CD14-positive monocyte (primary cell): ENCODE results near the gene PRDM1. TPM values are rescaled to one million over a fixed set of nuclear protein-coding genes. Genes with fewer than 3 reads are reported as not detected.
A peak's percentile ranks its signal among the peaks of the same experiment; 100 is the strongest.

Experiments used
- DNase-seq, 3 donors: peaks; one replicate each; pipeline ENCODE4 v3.0.0-alpha.2; 2011 to 2022
- H2AFZ ChIP-seq: 2 replicates; pipeline ENCODE4 v1.6.0; 2012; ENCODE audit warnings: mild to moderate bottlenecking, low read depth, low read length, inconsistent platforms; ENCODE audit not compliant: insufficient read depth, poor library complexity, severe bottlenecking
- H3K27ac ChIP-seq, 2 donors: 1 replicate in 1 of 2; 2 replicates in 1 of 2; pipeline ENCODE4 v1.5.1; 2012 to 2013; ENCODE audit warnings: low read length in 2 of 2, control low read depth in 1 of 2, inconsistent platforms in 1 of 2, low read depth in 1 of 2, mild to moderate bottlenecking in 1 of 2
- H3K27me3 ChIP-seq, 2 donors: one replicate each; pipeline versions ENCODE4 v1.6.0 to v1.6.1; 2011 to 2013; ENCODE audit warnings: low read length in 2 of 2; ENCODE audit not compliant: control insufficient read depth in 2 of 2, insufficient read depth in 2 of 2
- H3K36me3 ChIP-seq, 2 donors: replicated peaks in 1 of 2; 1 replicate in 1 of 2; 2 replicates in 1 of 2; pipeline versions ENCODE4 v1.5.1 to v1.6.1; 2012 to 2013; ENCODE audit warnings: low read length in 2 of 2, control low read depth in 1 of 2, inconsistent platforms in 1 of 2, mild to moderate bottlenecking in 1 of 2; ENCODE audit not compliant: insufficient read depth in 2 of 2, control insufficient read depth in 1 of 2
- H3K4me1 ChIP-seq, 2 donors: 1 replicate in 1 of 2; 2 replicates in 1 of 2; pipeline versions ENCODE4 v1.5.1 to v1.6.1; 2012 to 2013; ENCODE audit warnings: low read length in 2 of 2, control low read depth in 1 of 2, inconsistent platforms in 1 of 2, mild to moderate bottlenecking in 1 of 2, moderate library complexity in 1 of 2; ENCODE audit not compliant: insufficient read depth in 2 of 2, control insufficient read depth in 1 of 2
- H3K4me2 ChIP-seq: replicated peaks from 2 replicates; pipeline ENCODE3; 2012; ENCODE audit warnings: low read length, moderate library complexity, mild to moderate bottlenecking; ENCODE audit not compliant: poor library complexity, severe bottlenecking; ENCODE audit errors: extremely low read depth
- H3K4me3 ChIP-seq, 3 experiments: fragments of 200-600 bp in 1 of 3; sonication (generic) in 1 of 3; replicated peaks in 1 of 3; 1 replicate in 2 of 3; 2 replicates in 1 of 3; pipeline ENCODE4 v1.5.1; 2011 to 2013; ENCODE audit warnings: low read length in 3 of 3, mild to moderate bottlenecking in 3 of 3, control low read depth in 2 of 3, low read depth in 2 of 3, inconsistent platforms in 1 of 3, moderate library complexity in 1 of 3
- H3K79me2 ChIP-seq: 2 replicates; pipeline ENCODE4 v1.6.0; 2012; ENCODE audit warnings: mild to moderate bottlenecking, control low read depth, inconsistent platforms, low read length, moderate library complexity; ENCODE audit not compliant: insufficient read depth
- H3K9ac ChIP-seq: 2 replicates; pipeline ENCODE4 v1.6.0; 2017; ENCODE audit warnings: low read length, mild to moderate bottlenecking; ENCODE audit not compliant: insufficient read depth, poor library complexity, severe bottlenecking
- H3K9me3 ChIP-seq, 2 donors: replicated peaks in 1 of 2; 1 replicate in 1 of 2; 2 replicates in 1 of 2; pipeline versions ENCODE4 v1.5.1 to v1.6.1; 2012 to 2013; ENCODE audit warnings: low read length in 2 of 2, control low read depth in 1 of 2; ENCODE audit not compliant: control insufficient read depth in 1 of 2, insufficient read depth in 1 of 2
- H4K20me1 ChIP-seq: 2 replicates; pipeline ENCODE4 v1.6.0; 2012; ENCODE audit warnings: mild to moderate bottlenecking, low read length, control low read depth, moderate library complexity; ENCODE audit not compliant: insufficient read depth
- H3K27ac Mint-ChIP-seq, 7 donors: one replicate each; pipeline ENCODE4 v1.8.0; 2020; ENCODE audit warnings: mild to moderate bottlenecking in 7 of 7, mixed read lengths in 7 of 7, moderate library complexity in 6 of 7, inconsistent platforms in 2 of 7
- H3K27me3 Mint-ChIP-seq, 3 donors: one replicate each; pipeline ENCODE4 v1.8.0; 2021 to 2022; ENCODE audit warnings: low read depth in 3 of 3, mild to moderate bottlenecking in 3 of 3, mixed read lengths in 3 of 3, moderate library complexity in 3 of 3, inconsistent platforms in 1 of 3
- H3K36me3 Mint-ChIP-seq, 2 donors: one replicate each; pipeline ENCODE4 v1.8.0; 2020; ENCODE audit warnings: mixed read lengths in 2 of 2, inconsistent platforms in 1 of 2, mild to moderate bottlenecking in 1 of 2
- H3K4me1 Mint-ChIP-seq: one replicate; pipeline ENCODE4 v1.8.0; 2020; ENCODE audit warnings: mild to moderate bottlenecking, mixed read lengths
- H3K4me3 Mint-ChIP-seq, 2 donors: one replicate each; pipeline ENCODE4 v1.8.0; 2020; ENCODE audit warnings: mild to moderate bottlenecking in 2 of 2, mixed read lengths in 2 of 2, moderate library complexity in 1 of 2
- H3K9me3 Mint-ChIP-seq, 7 donors: one replicate each; pipeline ENCODE4 v1.8.0; 2020 to 2022; ENCODE audit warnings: mixed read lengths in 7 of 7, mild to moderate bottlenecking in 6 of 7, moderate library complexity in 6 of 7, inconsistent platforms in 2 of 7
- CTCF ChIP-seq: fragments of 200-600 bp; IDR thresholded peaks from one replicate; pipeline ENCODE4 v1.8.0; 2022; ENCODE audit warnings: antibody characterized with exemption, mild to moderate bottlenecking
- WGBS: methylation state at CpG from one replicate; pipeline ENCODE4 v1.1.5; 2013; ENCODE audit warnings: missing lambda C conversion rate; ENCODE audit not compliant: insufficient coverage; 5-methylcytosine and 5-hydroxymethylcytosine counted together
- intact Hi-C, 2 donors: fragments of 100-400 bp; cut with micrococcal nuclease; formaldehyde crosslinking; loops; one replicate each; pipeline versions ENCODE4 v1.15.0 to v1.15.1; 2023
- polyA plus RNA-seq, 3 donors: library from polyadenylated mRNA; depleted of rRNA in 1 of 3; unstranded in 2 of 3; stranded (reverse) in 1 of 3; fragments of 300-500 nt in 2 of 3; fragments of >200 nt in 1 of 3; fragmentation: Illumina TruSeq in 2 of 3; gene quantifications; 1 replicate in 2 of 3; 2 replicates in 1 of 3; pipeline ENCODE4 v1.2.3, GENCODE V29; 2012 to 2021

PRDM1 gene
- polyA plus RNA-seq, 3 donors, result 1.8 to 14.9 (median 5.2) TPM

GRCh38 chr6:106132153-106132698, 46.1 kb downstream of the PRDM1 start:
- no peaks in the 10 kb centered on the region for H3K27me3 Mint-ChIP-seq
- intact Hi-C loops, result no loop called here
- no peaks in the 10 kb centered on the region for H3K36me3 Mint-ChIP-seq
- no peaks in the 10 kb centered on the region for H3K79me2 ChIP-seq
- no peak overlapping the region for H3K27ac ChIP-seq
- H3K9ac ChIP-seq, result no peak overlapping the region
- peak overlapping the region in 2 of 7 donors; percentile 19 to 41 for H3K27ac Mint-ChIP-seq
- no peak overlapping the region for H3K4me3 Mint-ChIP-seq
- H3K4me1 ChIP-seq, result peaks cover 0 to 3% of the 10 kb centered on the region in 2 donors
- H3K9me3 ChIP-seq, result no peaks in the 10 kb centered on the region
- H4K20me1 ChIP-seq, result no peaks in the 10 kb centered on the region
- no peak overlapping the region for H2AFZ ChIP-seq
- H3K27me3 ChIP-seq, result no peaks in the 10 kb centered on the region
- DNase-seq, result no peak
- H3K4me3 ChIP-seq, result no peak overlapping the region
- WGBS, result 86% methylated on average over 9 of the region's 10 CpGs
- no peaks in the 10 kb centered on the region for H3K36me3 ChIP-seq
- H3K4me1 Mint-ChIP-seq, result peaks cover 16% of the 10 kb centered on the region
- no peak overlapping the region for H3K4me2 ChIP-seq
- peaks cover 0 to 2% (median 0%) of the 10 kb centered on the region in 7 donors for H3K9me3 Mint-ChIP-seq
- no peak for TF ChIP-seq CTCF

DNA sequence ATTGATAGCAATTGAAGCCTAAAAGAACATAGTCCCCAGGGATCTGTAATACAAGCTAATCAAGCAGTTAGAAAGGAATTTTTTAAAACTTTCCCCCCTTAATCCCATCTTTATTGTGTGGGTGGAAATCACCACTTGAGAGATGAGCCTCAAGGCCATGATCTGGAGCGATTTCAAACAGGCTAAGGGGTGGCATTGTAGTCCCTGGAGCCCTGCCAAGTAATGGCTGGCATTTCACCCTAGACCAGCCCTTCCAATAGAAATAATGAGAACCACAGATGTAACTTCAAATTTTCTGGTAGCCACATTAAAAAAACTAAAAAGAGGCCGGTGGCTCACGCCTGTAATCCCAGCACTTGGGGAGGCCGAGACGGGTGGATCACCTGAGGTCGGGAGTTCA, 46.9 kb downstream of the PRDM1 start:
- H3K27ac ChIP-seq, result no peak overlapping the region
- H3K4me1 ChIP-seq, result peaks cover 0 to 3% of the 10 kb centered on the region in 2 donors
- no peak overlapping the region for H3K4me3 ChIP-seq
- TF ChIP-seq CTCF, result no peak
- Mint-ChIP-seq H3K27ac (no peak overlapping the region), H3K9me3 (peaks cover 0 to 2% (median 0%) of the 10 kb centered on the region in 7 donors), H3K4me1 (peaks cover 16% of the 10 kb centered on the region), H3K27me3 (no peaks in the 10 kb centered on the region), H3K36me3 (no peaks in the 10 kb centered on the region), H3K4me3 (no peak overlapping the region)
- DNase-seq, result no peak
- H4K20me1 ChIP-seq, result no peaks in the 10 kb centered on the region
- no peaks in the 10 kb centered on the region for H3K9me3 ChIP-seq
- H3K79me2 ChIP-seq, result no peaks in the 10 kb centered on the region
- H3K27me3 ChIP-seq, result no peaks in the 10 kb centered on the region
- H3K4me2 ChIP-seq, result no peak overlapping the region
- intact Hi-C loops, result no loop called here
- H2AFZ ChIP-seq, result no peak overlapping the region
- H3K36me3 ChIP-seq, result no peaks in the 10 kb centered on the region
- no CpG with 5 or more reads among the region's 6 CpGs for WGBS
- no peak overlapping the region for H3K9ac ChIP-seq
